CD4-positive, alpha-beta T cell treated with Interferon gamma for 1 hour (primary cell): ENCODE measurements around the gene NPR1.
"Not testable (repeated sequence)": the region's sequence is repeated elsewhere in the genome, so short reads cannot be mapped to it uniquely, and the experiment has no call there.

ENCODE experiments used
- DNase-seq: peaks from one replicate; pipeline ENCODE4 v3.0.0-alpha.2; 2020

NPR1 gene

DNA sequence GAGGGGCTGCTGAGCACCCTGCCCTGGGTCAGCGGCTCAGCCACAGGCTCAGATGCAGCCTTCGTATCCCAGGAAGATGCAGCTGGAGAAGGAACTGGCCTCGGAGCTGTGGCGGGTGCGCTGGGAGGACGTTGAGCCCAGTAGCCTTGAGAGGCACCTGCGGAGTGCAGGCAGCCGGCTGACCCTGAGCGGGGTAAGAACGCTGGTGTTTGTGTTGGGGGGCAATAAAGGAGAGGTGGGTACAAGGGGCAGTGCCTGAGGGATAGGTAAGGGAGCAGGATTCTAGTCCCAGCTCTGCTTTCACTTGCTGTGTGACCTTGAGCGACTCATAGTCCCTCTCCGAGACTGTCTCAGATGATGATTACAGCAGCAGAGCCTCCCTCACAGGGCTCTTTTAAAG, 6.4 kb downstream of the NPR1 start:
- no peak for DNase-seq

DNA sequence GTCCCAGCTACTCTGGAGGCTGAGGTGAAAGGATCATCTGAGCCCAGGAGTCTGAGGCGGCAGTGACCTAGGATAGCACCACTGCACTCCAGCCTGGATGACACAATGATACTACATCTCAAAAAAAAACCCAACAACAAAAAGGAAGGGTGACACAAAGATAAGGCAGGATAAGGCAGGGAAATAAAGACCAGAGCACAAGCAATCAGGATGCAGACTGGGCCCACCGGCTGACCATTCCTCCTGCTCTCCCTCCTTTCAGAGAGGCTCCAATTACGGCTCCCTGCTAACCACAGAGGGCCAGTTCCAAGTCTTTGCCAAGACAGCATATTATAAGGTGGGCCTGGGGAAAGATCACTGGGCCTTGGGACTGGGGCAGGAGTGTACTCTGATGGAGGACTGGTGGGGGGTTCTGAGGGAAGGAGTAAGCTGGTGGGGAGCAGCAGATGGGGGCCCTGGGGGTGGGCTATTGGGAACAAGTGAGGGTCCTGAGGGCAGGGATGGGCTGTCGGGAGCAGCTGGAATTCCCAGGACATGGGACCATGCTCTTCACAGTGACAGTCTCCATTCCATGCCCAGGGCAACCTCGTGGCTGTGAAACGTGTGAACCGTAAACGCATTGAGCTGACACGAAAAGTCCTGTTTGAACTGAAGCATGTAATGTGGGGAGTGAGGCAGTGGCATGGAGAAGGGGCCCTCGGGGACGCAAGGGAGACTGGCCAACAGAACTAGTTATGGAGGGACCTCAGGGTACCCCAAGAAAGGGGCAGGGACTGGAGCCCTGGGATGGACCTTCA, 7.3 kb downstream of the NPR1 start:
- DNase-seq: no peak

DNA sequence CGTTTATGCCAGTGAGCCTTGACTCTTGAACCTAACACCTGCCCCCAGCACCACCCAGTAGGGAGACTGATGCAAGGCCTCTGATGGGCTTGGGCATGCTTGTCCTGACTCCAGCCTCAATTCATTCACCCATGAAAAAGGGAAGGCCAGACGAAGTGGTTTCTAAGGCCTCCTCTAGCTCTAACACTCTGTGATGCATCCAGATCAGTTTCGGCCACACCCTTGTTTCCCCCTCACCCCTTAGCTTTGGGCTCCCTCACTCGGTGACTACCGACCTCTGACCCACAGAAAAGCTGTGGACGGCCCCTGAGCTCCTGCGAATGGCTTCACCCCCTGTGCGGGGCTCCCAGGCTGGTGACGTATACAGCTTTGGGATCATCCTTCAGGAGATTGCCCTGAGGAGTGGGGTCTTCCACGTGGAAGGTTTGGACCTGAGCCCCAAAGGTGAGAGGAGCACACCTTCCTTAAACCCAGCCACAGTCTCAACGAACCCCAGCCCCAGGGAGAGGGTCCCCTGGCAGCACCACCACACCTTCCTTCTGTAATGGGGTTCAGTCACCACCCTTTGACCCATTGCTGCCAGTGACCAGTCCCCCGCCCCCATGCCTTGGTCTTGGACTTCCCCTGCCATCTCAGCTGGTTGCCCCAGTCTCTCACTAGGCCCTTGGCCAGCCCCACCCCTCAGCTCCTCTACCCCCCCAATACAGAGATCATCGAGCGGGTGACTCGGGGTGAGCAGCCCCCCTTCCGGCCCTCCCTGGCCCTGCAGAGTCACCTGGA, 9.0 kb downstream of the NPR1 start:
- no peak for DNase-seq

DNA sequence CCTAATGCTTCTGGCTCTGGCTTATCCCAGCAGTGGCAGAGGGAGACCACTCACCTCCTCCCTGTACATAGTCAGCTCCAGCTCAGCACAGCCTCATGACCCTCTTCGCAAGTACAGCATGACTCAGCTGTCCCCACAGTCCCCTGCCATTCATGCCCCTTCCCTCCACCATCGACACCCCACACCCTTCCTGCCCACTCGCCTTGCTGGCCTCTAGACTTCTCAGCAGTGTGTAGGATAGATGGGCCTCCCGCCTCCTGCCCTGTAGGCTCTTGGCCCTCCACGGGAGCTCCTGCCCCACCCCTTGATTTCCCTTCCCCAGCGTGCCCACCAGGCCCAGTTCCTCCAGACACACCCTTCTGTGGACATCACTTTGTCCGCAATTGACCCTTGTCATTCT, 9.8 kb downstream of the NPR1 start:
- no peak for DNase-seq

DNA sequence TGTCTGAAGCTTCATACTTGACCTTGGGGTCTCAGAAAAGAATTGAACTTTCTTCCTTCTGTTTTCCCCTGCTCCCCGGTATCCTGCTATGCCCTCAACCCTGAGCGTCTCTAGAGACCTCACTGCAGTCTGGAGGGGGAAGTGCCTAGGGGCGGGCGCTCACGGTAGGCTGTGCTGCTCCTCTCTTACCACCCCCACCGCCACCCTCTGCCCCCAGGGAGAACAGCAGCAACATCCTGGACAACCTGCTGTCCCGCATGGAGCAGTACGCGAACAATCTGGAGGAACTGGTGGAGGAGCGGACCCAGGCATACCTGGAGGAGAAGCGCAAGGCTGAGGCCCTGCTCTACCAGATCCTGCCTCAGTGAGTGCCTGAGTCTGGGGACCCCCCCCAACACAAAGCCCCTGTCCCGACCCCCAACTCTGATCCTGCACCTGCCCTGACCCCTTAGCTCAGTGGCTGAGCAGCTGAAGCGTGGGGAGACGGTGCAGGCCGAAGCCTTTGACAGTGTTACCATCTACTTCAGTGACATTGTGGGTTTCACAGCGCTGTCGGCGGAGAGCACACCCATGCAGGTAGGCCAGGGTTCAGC, 10.3 kb downstream of the NPR1 start:
- no peak for DNase-seq

DNA sequence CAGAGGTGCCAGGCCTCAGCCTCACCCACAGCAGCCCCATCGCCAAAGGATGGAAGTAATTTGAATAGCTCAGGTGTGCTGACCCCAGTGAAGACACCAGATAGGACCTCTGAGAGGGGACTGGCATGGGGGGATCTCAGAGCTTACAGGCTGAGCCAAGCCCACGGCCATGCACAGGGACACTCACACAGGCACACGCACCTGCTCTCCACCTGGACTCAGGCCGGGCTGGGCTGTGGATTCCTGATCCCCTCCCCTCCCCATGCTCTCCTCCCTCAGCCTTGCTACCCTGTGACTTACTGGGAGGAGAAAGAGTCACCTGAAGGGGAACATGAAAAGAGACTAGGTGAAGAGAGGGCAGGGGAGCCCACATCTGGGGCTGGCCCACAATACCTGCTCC, 15.0 kb downstream of the NPR1 start:
- no peak for DNase-seq

DNA sequence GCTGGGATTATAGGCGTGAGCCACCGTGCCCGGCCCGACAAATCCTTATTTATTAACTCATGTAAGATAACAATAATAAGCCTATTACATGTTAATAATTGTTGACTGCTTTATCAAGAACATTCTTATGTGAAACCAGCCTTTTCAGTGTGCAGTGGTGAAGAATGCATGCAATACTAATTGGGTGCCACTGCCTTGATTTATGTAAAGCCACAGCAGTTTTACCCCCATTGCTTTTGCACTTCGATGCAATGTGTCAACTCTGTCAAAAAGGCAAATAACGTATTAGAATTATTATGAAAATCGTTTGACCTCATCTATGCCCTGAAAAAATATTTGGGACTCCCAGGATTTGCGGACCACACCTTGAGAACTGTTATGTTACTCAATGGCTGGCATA, 18.3 kb downstream of the NPR1 start:
- DNase-seq: no peak

DNA sequence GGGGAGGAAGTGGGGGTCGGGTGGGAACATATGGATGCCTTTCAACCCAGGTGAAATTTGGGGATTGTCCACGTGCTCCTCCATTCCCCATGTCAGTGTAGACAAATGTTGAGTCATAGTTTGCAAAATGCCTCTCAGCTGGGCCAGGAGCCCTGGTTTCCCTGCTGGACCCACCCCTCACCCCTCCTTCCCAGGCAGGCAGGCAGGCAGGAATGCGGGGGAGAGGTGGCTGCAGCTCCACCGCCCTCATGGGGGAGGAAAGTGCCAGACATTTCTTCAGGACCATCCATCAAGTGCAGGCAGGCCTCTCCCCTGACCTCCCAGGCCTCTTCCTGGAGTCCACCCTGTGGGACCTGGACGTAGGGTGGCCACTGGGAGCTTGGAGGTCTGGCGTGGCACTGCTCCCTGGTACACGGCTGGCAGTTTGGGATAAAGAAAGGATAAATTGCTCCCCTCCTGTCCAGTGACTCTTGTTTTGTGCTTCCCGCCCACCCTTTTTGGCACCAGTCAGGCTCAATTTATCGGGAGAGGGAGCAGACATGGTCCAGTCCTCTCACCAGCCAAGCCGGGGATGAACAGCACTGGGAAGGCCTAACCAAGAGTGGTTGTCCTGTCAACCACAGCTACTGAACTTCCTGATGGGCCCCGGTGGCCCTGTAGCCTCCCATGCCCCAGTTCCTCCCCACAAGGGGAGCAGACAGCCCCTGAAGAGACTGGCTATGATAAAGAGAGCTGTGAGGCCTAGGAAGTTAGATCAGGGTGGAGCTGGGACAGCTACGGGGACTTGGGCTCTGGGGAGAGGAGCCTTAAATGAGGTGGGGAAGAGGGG, 18.9 kb downstream of the NPR1 start:
- no peak for DNase-seq

DNA sequence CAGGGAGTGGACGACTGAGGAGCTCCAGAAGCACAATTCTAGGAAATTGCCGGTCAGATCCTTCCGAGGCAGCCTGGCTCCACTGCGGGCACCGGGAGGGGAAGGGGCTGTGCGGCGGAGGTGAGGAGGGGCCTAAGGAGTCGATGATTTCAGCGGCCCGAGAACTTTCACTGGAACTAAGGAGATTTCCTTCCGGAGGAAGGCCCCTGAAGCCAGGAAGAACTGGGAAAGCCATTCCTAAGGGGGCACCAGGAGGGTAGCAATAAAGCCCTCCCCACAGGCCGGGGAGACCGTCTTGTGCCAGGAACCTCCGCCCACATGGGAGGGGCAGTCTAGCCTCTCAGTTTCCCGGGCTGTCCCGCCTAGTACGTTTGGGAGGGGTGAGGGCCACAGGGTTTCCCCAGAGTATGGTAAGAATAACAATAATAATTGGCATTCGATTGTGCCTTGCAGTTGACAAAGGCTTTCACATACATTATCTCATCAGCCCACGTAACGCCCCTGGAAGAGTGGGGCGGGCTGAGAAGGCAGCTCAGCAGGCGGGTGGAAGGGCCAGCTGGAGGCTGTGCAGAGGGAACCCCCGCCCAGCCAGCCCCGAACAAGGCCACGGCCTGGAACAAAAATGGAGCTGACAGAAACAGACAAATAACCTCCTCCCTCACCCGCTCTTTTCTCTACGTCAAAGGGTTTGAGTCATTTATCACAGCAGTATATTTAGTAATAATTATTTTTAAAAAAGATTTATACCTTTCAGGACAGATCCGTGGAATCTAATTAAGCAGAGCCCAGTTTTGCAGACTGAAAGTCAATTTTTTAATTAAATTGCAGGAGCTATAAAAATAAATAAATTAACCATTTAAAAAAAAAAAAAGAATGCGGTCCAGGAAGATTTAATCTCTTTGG, 19.8 kb downstream of the NPR1 start:
- DNase-seq: no peak

DNA sequence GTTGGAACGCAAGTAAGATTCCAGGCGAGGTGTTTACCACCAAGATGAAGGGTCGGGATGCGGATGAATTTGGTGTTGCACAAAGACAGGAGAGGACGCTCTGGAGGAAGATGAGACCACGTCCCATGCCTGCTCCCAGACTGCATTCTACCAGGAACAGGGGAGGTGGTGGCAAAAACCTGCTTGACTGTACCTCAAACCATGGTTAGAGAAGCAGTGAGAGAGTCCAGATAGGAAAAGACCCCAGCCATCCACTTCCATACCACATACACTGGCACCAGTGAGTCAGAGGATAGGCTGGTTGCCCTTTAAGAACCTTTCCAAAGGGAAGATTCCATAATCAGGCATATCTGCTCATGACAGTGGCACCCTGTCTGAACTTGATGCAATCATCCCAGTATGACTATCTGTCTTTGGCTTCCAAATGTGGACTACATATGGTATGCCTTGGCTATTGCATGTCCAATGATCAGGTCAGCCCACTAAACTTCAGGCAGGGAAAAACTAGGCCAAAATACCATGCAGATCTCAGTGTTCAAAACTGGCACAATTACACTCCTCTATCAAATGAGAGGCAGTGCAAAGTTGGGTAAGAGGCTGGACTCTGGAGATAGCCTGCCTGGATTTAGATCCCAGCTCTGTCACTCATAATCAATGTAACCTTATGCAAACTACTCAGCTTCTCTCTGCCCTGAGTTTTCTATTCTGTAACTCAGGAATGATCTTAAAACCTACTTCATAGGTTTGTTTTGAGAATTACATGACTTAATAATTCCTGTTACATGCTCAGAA, 20.6 kb downstream of the NPR1 start:
- no peak for DNase-seq

DNA sequence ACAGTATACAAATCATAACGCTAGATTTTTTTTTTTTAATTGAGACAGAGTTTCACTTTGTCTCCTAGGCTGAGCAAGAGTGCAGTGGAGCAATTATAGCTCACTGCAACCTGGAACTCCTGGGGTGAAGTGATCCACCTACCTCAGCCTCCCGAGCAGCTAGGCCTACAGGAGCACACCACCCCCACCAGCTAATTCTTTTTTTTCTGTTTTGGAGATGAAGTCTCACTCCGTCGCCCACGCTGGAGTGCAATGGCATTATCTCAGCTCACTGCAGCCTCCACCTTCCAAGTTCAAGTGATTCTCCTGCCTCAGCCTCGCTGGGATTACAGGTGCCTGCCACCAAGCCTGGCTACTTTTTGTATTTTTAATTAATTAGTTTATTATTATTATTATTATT, 21.3 kb downstream of the NPR1 start:
- no peak for DNase-seq

DNA sequence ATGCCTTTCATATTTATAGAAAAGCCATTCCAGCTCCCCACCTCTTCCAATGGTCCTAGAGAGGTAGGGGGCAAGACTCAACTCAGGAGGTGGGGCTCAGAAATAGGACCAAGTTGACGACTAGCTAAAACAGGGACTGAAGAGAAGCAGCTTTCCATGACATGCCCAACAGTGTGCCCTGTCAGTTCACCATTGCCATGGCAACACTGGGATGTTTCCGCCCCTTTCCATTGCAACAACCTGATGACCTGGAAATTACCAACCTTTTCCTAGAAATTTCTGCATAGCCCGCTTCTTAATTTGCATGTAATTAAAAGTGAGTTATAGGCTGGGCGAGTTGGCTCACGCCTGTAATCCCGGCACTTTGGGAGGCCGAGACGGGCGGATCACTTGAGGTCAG, 27.0 kb downstream of the NPR1 start:
- no peak for DNase-seq

DNA sequence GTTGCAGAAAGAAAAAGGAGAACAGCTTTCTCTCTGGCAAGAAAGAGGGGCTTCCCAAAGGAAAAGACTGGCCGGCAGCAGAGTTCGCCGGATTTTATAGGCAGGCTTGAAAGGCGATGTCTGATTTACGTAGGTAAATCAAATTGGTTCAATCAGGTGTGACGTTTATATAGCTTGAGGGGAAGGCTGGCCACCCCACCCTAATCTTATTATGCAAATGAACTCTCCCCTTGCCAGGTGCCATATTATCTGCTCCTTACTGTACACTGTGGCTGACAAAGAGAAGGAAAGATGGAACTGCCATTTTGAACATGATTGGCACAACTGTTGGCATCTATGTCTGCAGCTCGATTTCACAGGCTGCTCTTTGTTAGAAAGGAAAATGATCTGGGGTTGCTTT, 32.5 kb downstream of the NPR1 start:
- no peak for DNase-seq

DNA sequence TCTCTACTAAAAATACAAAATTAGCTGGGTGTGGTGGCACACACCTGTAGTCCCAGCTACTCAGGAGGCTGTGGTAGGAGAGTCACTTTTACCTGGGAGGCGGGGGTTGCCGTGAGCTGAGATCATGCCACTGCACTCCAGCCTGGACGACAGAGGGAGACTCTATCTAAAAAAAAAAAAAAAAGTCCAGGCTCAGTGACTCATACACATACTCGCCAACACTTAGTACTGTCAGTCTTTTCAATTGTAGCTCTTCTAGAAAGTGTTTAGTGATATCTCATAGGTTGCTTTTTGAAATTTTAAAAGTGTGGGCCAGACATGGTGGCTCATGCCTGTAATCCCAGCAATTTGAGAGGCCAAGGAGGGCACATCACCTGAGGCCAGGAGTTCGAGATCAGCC, 37.7 kb downstream of the NPR1 start:
- not testable (repeated sequence) for DNase-seq

DNA sequence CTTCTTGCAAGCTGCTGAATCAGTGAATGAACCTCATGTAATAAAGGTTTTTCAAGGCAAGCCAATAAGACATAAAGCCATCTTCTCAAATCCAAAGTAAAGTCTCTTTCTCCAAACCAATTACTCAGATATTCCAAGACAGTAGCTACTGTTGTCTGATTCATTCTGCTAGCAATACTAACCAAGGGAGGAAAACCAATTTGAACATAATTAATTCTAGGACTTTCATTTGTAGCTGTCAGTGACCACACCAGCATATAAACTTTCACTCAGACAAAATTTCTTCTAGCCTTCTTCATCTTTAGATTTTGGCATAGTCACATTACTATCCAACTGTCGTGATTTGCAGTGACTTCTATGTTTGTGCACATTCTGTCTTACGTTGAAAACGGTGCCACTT, 38.8 kb downstream of the NPR1 start:
- no peak for DNase-seq

DNA sequence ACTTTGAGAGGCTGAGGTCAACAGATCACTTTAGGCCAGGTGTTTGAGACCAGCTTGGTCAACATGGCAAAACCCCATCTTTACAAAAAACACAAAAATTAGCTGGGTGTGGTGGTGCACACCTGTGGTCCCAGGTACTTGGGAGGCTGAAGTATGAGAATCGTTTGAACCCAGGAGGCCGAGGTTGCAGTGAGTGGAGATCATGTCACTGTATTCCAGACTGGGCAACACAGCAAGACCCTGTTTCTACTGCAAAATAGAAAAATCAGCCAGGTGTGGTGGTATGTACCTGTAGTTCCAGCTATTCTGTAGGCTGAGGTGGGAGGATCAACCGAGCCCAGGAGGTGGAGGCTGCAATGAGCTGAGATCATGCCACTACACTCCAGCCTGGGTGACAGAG, 45.2 kb downstream of the NPR1 start:
- DNase-seq: no peak

DNA sequence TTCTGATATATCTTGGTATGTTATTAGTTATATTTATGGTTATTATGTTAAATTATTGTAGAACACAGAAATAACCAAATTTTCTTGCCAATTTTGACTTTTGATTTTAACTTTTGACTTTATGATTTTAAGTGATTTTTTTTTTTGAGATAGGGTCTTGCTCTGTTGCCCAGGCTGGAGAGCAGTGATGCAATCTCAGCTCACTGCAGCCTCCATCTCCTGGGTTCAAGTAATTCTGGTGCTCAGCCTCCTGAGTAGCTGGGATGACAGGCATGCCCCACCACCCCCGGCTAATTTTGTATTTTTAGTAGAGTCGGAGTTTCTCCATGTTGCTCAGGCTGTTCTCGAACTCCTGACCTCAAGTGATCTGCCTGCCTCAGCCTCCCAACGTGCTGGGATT, 46.1 kb downstream of the NPR1 start:
- DNase-seq: not testable (repeated sequence)

DNA sequence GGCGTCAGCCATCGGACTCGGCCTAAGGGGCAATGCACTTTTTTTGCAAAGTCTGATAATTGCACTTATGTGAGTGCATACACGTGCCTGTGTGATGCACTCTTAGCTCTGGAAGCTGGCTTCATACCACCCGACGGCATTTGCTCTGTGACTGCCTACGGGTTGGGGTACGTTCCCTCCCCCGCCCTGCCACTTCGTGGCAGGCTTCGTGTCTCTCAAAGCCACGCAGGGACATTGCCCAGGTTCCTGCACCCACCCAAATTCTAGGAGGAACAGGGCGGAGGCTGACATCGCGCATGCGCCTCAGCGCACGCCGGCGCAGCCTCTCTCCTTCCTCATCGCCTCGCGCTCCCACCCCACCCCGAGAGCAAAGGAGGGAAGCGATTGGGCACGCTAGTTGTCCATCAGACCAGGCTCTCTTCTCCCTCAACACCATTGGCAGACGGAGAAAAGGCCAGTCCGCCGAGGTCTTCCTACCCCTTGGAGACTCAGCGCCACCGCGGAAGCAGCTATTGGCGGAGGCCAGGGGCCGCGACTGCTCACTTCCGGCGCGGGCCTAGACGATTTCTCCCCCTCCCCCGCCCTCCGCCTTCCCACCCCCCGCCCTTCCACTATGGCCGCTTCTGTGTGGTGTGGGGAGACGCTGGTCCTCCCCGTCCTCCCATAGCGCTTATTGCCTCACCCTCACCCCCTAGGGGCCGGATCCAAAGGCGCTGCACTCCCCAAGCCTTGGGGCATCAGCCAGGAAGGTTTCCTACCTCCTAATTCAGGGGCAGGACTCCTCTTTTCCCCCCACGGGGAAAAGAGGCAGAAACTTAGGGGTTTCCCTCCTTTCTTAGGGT, 49.2 kb downstream of the NPR1 start, which contains the start of gene INTS3:
INTS3 (plus strand) TSS at position 588 of the 842 bp plus-strand sequence. CDS start 585 bp downstream, outside the sequence.
- peak; percentile 100 for DNase-seq

DNA sequence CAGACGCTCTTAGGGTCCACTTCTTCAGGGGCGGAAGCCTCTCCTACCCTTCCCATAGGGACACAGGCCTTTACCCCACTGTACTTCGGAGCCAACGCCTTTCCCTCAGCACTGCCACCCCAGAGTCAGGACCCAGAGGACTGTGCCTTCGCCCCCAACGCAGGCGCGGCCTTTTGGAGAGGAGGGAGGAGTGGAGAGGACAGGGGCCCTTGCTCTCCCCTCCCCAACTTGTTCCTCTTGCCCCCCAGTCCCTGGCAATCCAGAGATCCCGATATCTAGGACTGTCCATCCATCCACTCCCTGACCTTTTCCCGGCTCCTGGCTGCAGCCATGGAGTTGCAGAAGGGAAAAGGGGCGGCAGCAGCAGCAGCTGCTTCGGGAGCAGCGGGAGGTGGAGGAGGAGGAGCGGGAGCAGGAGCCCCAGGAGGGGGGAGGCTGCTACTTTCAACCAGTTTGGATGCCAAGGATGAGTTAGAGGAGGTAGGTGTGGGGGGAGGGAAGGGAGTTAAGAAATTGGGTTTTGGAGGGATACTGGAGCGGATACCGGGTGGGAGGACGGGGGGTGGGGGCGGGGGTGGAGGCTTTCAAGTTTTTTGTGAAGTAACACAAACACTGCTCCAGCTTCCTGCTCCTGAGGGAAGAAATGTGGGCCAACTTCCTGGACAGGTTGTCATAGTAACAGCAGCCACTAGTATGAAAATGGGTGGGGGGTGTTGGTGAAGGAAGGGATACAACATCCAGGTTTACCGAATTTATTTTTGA, 50.0 kb downstream of the NPR1 start:
- peak; percentile 12 for DNase-seq
